SK-N-SH (cell line): ENCODE data around the gene ZCCHC7.

Experiments used
- RAD21 ChIP-seq: IDR thresholded peaks from 2 replicates; pipeline ENCODE4 v1.6.1; 2012; ENCODE audit warnings: mild to moderate bottlenecking, low read length
- TF ChIP-seq, protein P1 (sequence below): fragments of 200-600 bp; sonication (generic); IDR thresholded peaks from 2 replicates; pipeline ENCODE4 v1.6.1; 2017; ENCODE audit warnings: antibody characterized with exemption, mild to moderate bottlenecking, moderate library complexity

- TF ChIP-seq RAD21 = no peak
- TF ChIP-seq, protein P1, sequence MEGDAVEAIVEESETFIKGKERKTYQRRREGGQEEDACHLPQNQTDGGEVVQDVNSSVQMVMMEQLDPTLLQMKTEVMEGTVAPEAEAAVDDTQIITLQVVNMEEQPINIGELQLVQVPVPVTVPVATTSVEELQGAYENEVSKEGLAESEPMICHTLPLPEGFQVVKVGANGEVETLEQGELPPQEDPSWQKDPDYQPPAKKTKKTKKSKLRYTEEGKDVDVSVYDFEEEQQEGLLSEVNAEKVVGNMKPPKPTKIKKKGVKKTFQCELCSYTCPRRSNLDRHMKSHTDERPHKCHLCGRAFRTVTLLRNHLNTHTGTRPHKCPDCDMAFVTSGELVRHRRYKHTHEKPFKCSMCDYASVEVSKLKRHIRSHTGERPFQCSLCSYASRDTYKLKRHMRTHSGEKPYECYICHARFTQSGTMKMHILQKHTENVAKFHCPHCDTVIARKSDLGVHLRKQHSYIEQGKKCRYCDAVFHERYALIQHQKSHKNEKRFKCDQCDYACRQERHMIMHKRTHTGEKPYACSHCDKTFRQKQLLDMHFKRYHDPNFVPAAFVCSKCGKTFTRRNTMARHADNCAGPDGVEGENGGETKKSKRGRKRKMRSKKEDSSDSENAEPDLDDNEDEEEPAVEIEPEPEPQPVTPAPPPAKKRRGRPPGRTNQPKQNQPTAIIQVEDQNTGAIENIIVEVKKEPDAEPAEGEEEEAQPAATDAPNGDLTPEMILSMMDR = no peak
Observed at GRCh38 chr9:37079370-37080164, 40.8 kb upstream of the ZCCHC7 start.
